GM12865 (cell line): Measurements from ENCODE around the gene SLC16A13.
"Not testable (repeated sequence)": the region's sequence is repeated elsewhere in the genome, so short reads cannot be mapped to it uniquely, and the experiment has no call there.

Source experiments
- DNase-seq: peaks from one replicate; pipeline ENCODE4 v3.0.0; 2010; ENCODE audit warnings: low read depth
- H3K4me3 ChIP-seq: 2 replicates; pipeline ENCODE4 v1.5.1; 2011; ENCODE audit warnings: mild to moderate bottlenecking, low read depth, low read length, control low read depth
- TF ChIP-seq, protein P1 (sequence below): IDR thresholded peaks from 2 replicates; pipeline ENCODE4 v1.5.1; 2011; ENCODE audit warnings: low read length, control low read depth, low read depth, inconsistent platforms; ENCODE audit not compliant: insufficient read depth; ENCODE audit errors: missing control alignments

Gene SLC16A13, protein sequence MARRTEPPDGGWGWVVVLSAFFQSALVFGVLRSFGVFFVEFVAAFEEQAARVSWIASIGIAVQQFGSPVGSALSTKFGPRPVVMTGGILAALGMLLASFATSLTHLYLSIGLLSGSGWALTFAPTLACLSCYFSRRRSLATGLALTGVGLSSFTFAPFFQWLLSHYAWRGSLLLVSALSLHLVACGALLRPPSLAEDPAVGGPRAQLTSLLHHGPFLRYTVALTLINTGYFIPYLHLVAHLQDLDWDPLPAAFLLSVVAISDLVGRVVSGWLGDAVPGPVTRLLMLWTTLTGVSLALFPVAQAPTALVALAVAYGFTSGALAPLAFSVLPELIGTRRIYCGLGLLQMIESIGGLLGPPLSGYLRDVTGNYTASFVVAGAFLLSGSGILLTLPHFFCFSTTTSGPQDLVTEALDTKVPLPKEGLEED

DNA sequence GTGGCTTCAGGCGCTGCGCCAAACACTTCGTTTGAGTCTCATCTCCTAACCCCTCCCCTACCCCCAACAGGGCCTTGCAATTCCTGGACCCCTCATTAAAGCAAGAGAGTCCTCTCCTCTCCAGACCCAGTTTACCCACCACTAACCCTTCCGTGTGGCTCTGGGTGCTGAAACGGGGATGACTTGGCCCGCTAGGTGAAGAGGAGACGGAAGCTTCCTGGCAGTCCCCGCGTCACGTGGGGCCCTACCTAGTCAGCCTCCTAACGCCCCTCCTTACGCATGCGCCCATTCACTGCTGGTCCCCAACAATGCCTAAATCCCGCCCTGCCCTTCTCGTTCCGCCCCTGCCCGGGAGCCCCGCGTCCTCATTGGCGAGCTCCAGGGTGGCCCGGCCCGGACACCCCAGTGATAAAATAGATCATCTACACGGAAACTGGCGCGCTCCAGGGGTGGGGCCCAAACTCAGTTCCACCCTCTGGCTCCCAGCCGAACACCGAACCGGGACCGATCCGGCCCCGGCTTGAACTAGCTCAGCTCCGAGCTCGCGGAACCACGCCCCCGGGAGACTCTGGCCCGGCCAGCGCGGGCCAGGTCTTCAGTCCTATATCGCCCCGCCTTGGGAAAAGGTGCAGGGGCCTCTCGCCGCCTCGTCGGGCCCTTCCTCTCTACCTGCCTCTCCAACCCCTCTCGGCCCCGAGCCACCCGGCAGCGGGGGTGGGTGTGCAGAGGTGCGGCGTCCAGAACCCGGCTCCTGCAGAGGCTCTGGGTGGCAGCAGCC lies at the start of gene SLC16A13:
SLC16A13 (plus strand) TSS at position 425 of the 778 bp plus-strand sequence. CDS start 368 bp downstream, outside the sequence.
- DNase-seq = peak; percentile 99
- peak within 1 kb of the TSS; percentile 70 for H3K4me3 ChIP-seq
- TF ChIP-seq, protein P1, sequence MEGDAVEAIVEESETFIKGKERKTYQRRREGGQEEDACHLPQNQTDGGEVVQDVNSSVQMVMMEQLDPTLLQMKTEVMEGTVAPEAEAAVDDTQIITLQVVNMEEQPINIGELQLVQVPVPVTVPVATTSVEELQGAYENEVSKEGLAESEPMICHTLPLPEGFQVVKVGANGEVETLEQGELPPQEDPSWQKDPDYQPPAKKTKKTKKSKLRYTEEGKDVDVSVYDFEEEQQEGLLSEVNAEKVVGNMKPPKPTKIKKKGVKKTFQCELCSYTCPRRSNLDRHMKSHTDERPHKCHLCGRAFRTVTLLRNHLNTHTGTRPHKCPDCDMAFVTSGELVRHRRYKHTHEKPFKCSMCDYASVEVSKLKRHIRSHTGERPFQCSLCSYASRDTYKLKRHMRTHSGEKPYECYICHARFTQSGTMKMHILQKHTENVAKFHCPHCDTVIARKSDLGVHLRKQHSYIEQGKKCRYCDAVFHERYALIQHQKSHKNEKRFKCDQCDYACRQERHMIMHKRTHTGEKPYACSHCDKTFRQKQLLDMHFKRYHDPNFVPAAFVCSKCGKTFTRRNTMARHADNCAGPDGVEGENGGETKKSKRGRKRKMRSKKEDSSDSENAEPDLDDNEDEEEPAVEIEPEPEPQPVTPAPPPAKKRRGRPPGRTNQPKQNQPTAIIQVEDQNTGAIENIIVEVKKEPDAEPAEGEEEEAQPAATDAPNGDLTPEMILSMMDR = no peak

DNA sequence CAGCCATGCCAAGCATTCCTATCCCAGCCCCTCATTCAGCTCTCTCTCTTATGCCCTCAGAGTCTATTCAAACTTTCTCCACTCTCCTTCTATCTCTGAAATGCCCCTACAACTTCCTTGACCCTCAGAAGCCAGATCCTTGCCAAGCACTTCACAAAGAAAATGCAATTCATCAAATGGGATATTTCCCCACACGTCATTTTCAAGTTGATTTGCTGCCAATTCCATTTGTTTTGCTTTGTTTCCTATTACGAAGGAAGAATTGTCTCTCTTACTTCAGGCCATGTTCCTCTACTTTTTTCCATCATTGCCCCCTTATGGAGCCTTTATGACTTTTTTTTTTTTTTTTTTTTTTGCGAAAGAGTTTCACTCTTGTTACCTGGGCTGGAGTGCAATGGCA lies 49.1 kb upstream of the SLC16A13 start:
- no peak overlapping the region for H3K4me3 ChIP-seq
- TF ChIP-seq, protein P1 = no peak
- no peak for DNase-seq

DNA sequence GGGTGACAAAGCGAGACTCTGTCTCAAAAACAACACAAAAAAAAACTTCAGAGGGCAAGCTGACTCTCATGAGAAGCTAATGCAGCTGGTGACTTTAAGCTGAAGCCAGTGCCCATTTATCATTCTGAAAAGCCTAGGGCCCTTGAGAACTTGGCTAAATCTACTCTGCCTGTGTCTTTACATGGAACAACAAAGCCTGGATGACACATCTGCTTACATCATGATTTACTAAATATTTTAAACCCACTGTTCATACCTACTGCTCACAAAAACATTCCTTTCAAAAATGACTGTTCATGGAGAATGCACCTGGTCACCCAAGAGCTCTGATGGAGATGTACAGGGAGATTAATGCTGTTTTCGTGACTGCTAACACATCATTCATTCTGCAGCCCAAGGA lies 46.0 kb upstream of the SLC16A13 start:
- no peak overlapping the region for H3K4me3 ChIP-seq
- no peak for DNase-seq
- TF ChIP-seq, protein P1 = no peak

DNA sequence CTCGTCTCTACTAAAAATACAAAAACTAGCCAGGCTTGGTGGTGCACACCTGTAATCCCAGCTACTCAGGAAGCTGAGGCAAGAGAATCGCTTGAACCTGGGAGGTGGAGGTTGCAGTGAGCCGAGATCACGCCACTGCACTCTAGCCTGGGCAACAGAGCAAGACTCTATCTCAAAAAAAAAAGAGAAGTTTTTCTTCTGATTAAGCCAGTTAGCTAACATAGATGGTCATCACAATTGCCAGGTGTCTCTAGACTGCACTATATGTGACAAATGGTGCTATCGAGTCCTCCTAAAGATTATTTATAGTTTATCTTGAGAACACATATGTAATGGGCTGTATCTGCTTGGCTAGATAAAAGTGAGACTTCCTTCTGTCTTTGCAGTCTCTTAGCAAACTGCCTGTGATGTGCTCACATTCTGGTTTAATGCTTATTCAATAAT lies 42.2 kb upstream of the SLC16A13 start:
- H3K4me3 ChIP-seq, DNase-seq: not testable (repeated sequence)

DNA sequence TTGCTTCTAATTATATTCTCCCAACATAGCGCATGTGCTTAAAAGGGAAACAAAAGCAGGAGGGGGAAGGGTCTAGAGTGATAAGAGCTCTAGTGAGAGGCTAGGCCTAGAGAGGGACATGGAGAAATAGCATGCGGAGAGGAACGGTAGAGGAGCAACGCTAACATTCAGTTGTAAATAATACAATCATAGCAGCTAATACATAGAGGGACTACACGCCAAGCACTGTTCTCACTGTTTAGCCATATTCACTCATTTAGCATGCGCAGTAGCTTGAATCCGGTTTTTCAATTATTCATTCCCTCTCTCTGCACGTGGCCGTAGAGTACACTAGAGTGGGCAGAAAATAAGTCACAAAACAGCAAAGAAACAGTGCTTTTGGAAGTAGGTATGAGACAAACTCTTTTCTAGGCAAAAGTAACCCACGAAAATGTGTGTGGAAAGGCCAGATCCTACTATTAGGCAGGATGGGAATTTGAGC lies 41.7 kb upstream of the SLC16A13 start:
- no peak for DNase-seq
- H3K4me3 ChIP-seq = no peak overlapping the region
- TF ChIP-seq, protein P1 = no peak

DNA sequence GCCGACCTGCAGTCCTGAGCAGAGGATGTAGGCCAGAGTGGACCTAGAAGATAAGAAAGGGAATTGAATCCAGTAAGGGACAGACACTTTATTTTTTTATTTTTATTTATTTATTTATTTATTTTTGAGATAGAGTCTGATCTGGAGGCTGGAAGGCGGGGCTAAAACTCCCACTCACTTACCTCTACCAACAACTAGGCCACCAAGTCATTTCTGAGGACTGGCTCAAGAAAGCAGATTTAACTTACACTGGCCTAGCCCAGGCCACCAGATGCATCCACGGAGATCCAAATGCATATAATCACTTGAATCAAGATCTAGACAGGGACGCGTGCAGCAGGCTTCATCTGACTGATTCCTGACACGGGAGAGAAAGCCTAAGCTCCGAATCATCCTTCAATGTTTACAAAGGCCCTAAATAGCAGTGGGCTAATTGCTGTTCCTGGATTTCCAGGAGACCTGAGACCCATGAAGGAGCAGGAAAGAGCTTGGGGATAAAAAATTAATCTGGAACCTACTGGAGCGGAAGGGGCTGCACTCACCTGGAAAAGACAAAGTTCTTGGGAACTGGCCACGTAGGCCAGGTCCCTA lies 41.1 kb upstream of the SLC16A13 start:
- H3K4me3 ChIP-seq = no peak overlapping the region
- no peak for DNase-seq
- TF ChIP-seq, protein P1 = no peak
